Mucosa of stomach (tissue), 1 donor: ENCODE measurements around the gene TMEM116.
"Not testable (repeated sequence)": the region's sequence is repeated elsewhere in the genome, so short reads cannot be mapped to it uniquely, and the experiment has no call there.

Experiments
- H3K27me3 ChIP-seq: one replicate; pipeline ENCODE4 v1.7.0; 2013; ENCODE audit warnings: mild to moderate bottlenecking, low read length; ENCODE audit not compliant: control insufficient read depth, insufficient read depth
- H3K36me3 ChIP-seq: one replicate; pipeline ENCODE4 v1.7.0; 2013; ENCODE audit warnings: low read length; ENCODE audit not compliant: control insufficient read depth, insufficient read depth
- H3K4me1 ChIP-seq: one replicate; pipeline ENCODE4 v1.7.0; 2013; ENCODE audit warnings: mild to moderate bottlenecking, low read length; ENCODE audit not compliant: control insufficient read depth, insufficient read depth
- H3K4me3 ChIP-seq: one replicate; pipeline ENCODE4 v1.7.0; 2013; ENCODE audit warnings: low read length
- H3K9ac ChIP-seq: one replicate; pipeline ENCODE4 v1.7.0; 2013; ENCODE audit warnings: mild to moderate bottlenecking, low read length, moderate library complexity
- H3K9me3 ChIP-seq: one replicate; pipeline ENCODE4 v1.7.0; 2013; ENCODE audit warnings: mild to moderate bottlenecking, low read length, moderate library complexity; ENCODE audit not compliant: control insufficient read depth
- donor health status: Pancreatic carcinoma.

The TMEM116 gene

GRCh38 chr12:112022241-112023016, 9.5 kb upstream of the TMEM116 start:
- no peaks in the 10 kb centered on the region for H3K9me3 ChIP-seq
- H3K36me3 ChIP-seq: peaks cover 4% of the 10 kb centered on the region
- H3K4me1 ChIP-seq: no peaks in the 10 kb centered on the region
- no peaks in the 10 kb centered on the region for H3K27me3 ChIP-seq
- no peak overlapping the region for H3K9ac ChIP-seq
- no peak overlapping the region for H3K4me3 ChIP-seq

GRCh38 chr12:112020947-112021457, 8.0 kb upstream of the TMEM116 start:
- Histone ChIP-seq H3K36me3 (peaks cover 4% of the 10 kb centered on the region), H3K27me3 (no peaks in the 10 kb centered on the region), H3K4me3 (no peak overlapping the region), H3K9me3 (no peaks in the 10 kb centered on the region), H3K4me1 (no peaks in the 10 kb centered on the region), H3K9ac (no peak overlapping the region)

GRCh38 chr12:112018571-112019237, 5.7 kb upstream of the TMEM116 start:
- Histone ChIP-seq H3K9me3 (no peaks in the 10 kb centered on the region), H3K4me1 (peaks cover 7% of the 10 kb centered on the region), H3K4me3 (no peak overlapping the region), H3K27me3 (no peaks in the 10 kb centered on the region), H3K9ac (no peak overlapping the region), H3K36me3 (peaks cover 4% of the 10 kb centered on the region)

GRCh38 chr12:112017041-112017440, 4.1 kb upstream of the TMEM116 start:
- Histone ChIP-seq H3K9ac (no peak overlapping the region), H3K4me1 (peaks cover 10% of the 10 kb centered on the region), H3K9me3 (no peaks in the 10 kb centered on the region), H3K4me3 (no peak overlapping the region), H3K36me3 (no peaks in the 10 kb centered on the region), H3K27me3 (no peaks in the 10 kb centered on the region)

GRCh38 chr12:112015938-112016337, 3.0 kb upstream of the TMEM116 start:
- Histone ChIP-seq H3K9me3 (no peaks in the 10 kb centered on the region), H3K27me3 (no peaks in the 10 kb centered on the region), H3K4me1 (peaks cover 17% of the 10 kb centered on the region), H3K9ac (no peak overlapping the region), H3K4me3 (no peak overlapping the region), H3K36me3 (no peaks in the 10 kb centered on the region)

- H3K27me3 ChIP-seq: no peaks in the 10 kb centered on the region
- peak overlapping the region; percentile 69 for H3K9ac ChIP-seq
- H3K4me1 ChIP-seq: peaks cover 17% of the 10 kb centered on the region
- H3K4me3 ChIP-seq: peak overlapping the region; percentile 82
- no peaks in the 10 kb centered on the region for H3K9me3 ChIP-seq
- H3K36me3 ChIP-seq: no peaks in the 10 kb centered on the region
These were observed 837 bp upstream of the TMEM116 start for GRCh38 chr12:112013601-112014402.

- no peak overlapping the region for H3K4me3 ChIP-seq
- no peaks in the 10 kb centered on the region for H3K36me3 ChIP-seq
- H3K9me3 ChIP-seq: no peaks in the 10 kb centered on the region
- no peaks in the 10 kb centered on the region for H3K27me3 ChIP-seq
- peak overlapping the region; percentile 96 for H3K9ac ChIP-seq
- peaks cover 17% of the 10 kb centered on the region for H3K4me1 ChIP-seq
These were observed 1.3 kb downstream of the TMEM116 start for GRCh38 chr12:112011685-112012084.

- H3K9ac ChIP-seq: no peak overlapping the region
- H3K27me3 ChIP-seq: no peaks in the 10 kb centered on the region
- no peaks in the 10 kb centered on the region for H3K9me3 ChIP-seq
- peaks cover 21% of the 10 kb centered on the region for H3K4me1 ChIP-seq
- H3K36me3 ChIP-seq: no peaks in the 10 kb centered on the region
- H3K4me3 ChIP-seq: no peak overlapping the region
These were observed 2.3 kb downstream of the TMEM116 start for GRCh38 chr12:112010415-112011344.

GRCh38 chr12:112009596-112009995, 3.4 kb downstream of the TMEM116 start:
- H3K27me3 ChIP-seq, H3K36me3 ChIP-seq, H3K9me3 ChIP-seq, H3K9ac ChIP-seq, H3K4me3 ChIP-seq: not testable (repeated sequence)
- H3K4me1 ChIP-seq: peaks cover 19% of the 10 kb centered on the region

- Histone ChIP-seq H3K9me3 (no peaks in the 10 kb centered on the region), H3K4me1 (peaks cover 15% of the 10 kb centered on the region), H3K9ac (no peak overlapping the region), H3K4me3 (no peak overlapping the region), H3K27me3 (no peaks in the 10 kb centered on the region), H3K36me3 (no peaks in the 10 kb centered on the region)
These were observed 4.0 kb downstream of the TMEM116 start for GRCh38 chr12:112008918-112009317.

GRCh38 chr12:112007945-112008344, 5.0 kb downstream of the TMEM116 start:
- no peaks in the 10 kb centered on the region for H3K9me3 ChIP-seq
- no peak overlapping the region for H3K9ac ChIP-seq
- peaks cover 15% of the 10 kb centered on the region for H3K4me1 ChIP-seq

More at GRCh38 chr12:112007945-112008344, 5.0 kb downstream of the TMEM116 start:
- no peaks in the 10 kb centered on the region for H3K27me3 ChIP-seq
- no peaks in the 10 kb centered on the region for H3K36me3 ChIP-seq
- H3K4me3 ChIP-seq: no peak overlapping the region
